ENCODE results near the gene UBXN1. TPM values are rescaled to one million over a fixed set of nuclear protein-coding genes. Genes with fewer than 3 reads are reported as not detected.
"Not testable (repeated sequence)": the region's sequence is repeated elsewhere in the genome, so short reads cannot be mapped to it uniquely, and the experiment has no call there.

UBXN1 gene
- total and polyA plus RNA-seq, 4 donors = 84.1 to 224 (median 136) TPM

DNA sequence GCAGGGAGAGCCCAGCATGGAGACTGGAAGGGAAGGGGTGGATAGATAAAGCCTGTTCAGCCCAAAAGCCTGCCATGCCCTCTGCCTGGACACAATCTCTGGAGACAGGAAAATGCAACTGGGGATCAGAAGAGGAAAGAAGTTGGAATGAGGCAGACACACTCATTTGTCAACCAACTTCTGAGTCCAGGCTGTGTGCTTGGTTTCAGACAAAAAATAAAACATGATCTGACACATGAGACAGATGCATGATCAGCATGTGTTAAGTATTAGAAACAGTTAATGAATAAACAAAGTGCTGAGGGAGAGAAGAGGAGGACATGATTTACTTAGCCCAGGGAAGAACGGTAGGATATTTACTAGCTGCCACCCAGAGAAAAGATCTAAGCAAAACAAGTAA lies 9.6 kb upstream of the UBXN1 start:
- Histone ChIP-seq H3K4me1 (ENCODE audit: control insufficient read depth in 1 of 2, insufficient read depth in 2 of 2, low read length in 2 of 2) (no peaks in the 10 kb centered on the region), H3K27me3 (ENCODE audit: control insufficient read depth in 1 of 2, insufficient read depth in 2 of 2, low read length in 1 of 2) (no peaks in the 10 kb centered on the region), H3K27ac (ENCODE audit: low read depth in 1 of 2, low read length in 2 of 2) (no peak overlapping the region), H3K9me3 (ENCODE audit: control insufficient read depth, low read length) (no peaks in the 10 kb centered on the region), H3K4me3 (ENCODE audit: low read length in 2 of 2) (no peak overlapping the region), H3K36me3 (ENCODE audit: control insufficient read depth in 1 of 2, insufficient read depth in 2 of 2, low read length in 1 of 2) (no peaks in the 10 kb centered on the region)
- no peak for DNase-seq
- WGBS, 2 donors = 48 to 68% methylated on average over 1 of the region's 1 CpG
- no peak for ATAC-seq (ENCODE audit: low FRiP score)
- intact Hi-C loops (cut with DNase I) = loop anchor here in 1 of 2 donors (5.0 kb wide), 1 partner anchor 291 kb away; no protein-coding TSS in a partner anchor

DNA sequence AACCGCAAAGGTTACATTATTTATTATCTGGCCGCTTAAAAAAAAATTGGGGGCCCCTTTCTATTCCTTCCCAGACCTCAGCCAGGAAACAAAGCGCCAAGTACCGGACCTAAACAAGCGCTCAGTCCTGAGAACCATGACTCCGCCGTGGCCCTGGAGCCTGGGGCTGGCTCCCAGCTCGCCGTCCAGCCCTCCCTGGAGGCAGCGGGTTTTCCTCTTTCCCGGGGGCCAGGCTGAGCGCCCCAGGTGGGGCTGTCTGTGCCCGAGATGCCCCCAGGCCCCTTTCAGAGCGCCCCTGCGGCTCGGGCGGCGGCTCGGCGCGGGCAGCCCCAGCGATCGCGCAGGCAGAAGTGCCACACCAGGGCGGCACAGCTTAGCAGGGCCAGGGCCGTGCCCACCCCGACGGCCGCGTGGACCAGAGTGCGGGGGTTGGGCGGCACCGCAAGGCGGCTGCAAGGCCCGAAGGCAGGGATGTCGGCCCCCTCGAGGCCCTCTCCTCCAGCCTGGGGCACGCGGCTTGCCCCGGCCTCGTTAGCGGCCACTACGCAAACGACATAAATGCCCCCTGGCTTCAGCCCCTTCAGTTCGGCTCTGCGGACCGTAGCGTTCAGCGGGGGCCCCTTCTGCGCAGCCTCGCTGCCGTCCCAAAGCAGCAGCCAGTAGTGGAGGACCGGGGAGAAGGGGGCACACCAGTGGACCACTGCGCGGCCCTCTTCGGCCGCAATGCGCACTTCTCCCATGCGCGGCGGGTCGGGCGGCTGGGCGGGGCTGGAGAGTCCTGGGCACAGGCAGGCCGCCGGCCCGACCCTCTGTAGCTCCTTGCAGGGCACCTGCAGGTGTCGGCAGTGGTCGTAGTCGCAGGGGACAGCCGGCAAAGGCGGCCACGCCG lies 8.9 kb upstream of the UBXN1 start:
- DNase-seq (no peak), ATAC-seq (ENCODE audit: low FRiP score) (no peak)
- Histone ChIP-seq H3K27ac (ENCODE audit: low read depth in 1 of 2, low read length in 2 of 2) (no peak overlapping the region), H3K36me3 (ENCODE audit: control insufficient read depth in 1 of 2, insufficient read depth in 2 of 2, low read length in 1 of 2) (no peaks in the 10 kb centered on the region), H3K9me3 (ENCODE audit: control insufficient read depth, low read length) (no peaks in the 10 kb centered on the region), H3K27me3 (ENCODE audit: control insufficient read depth in 1 of 2, insufficient read depth in 2 of 2, low read length in 1 of 2) (no peaks in the 10 kb centered on the region), H3K4me3 (ENCODE audit: low read length in 2 of 2) (no peak overlapping the region), H3K4me1 (ENCODE audit: control insufficient read depth in 1 of 2, insufficient read depth in 2 of 2, low read length in 2 of 2) (no peaks in the 10 kb centered on the region)
- 28% methylated on average over 73 to 74 of the region's 74 CpGs for WGBS, 2 donors
- intact Hi-C loops (cut with DNase I) = loop anchor here in 1 of 2 donors (5.0 kb wide), 1 partner anchor 290 kb away; no protein-coding TSS in a partner anchor

- Histone ChIP-seq H3K4me1 (ENCODE audit: control insufficient read depth in 1 of 2, insufficient read depth in 2 of 2, low read length in 2 of 2) (no peaks in the 10 kb centered on the region), H3K4me3 (ENCODE audit: low read length in 2 of 2) (no peak overlapping the region), H3K27me3 (ENCODE audit: control insufficient read depth in 1 of 2, insufficient read depth in 2 of 2, low read length in 1 of 2) (no peaks in the 10 kb centered on the region), H3K36me3 (ENCODE audit: control insufficient read depth in 1 of 2, insufficient read depth in 2 of 2, low read length in 1 of 2) (no peaks in the 10 kb centered on the region), H3K27ac (ENCODE audit: low read depth in 1 of 2, low read length in 2 of 2) (no peak overlapping the region), H3K9me3 (ENCODE audit: control insufficient read depth, low read length) (no peaks in the 10 kb centered on the region)
- no peak for DNase-seq
- no peak for ATAC-seq (ENCODE audit: low FRiP score)
- intact Hi-C loops (cut with DNase I) = no loop called here
- 88 to 90% methylated on average over 7 of the region's 7 CpGs for WGBS, 2 donors
These were observed 3.6 kb upstream of the UBXN1 start for GRCh38 chr11:62682518-62682917.

DNA sequence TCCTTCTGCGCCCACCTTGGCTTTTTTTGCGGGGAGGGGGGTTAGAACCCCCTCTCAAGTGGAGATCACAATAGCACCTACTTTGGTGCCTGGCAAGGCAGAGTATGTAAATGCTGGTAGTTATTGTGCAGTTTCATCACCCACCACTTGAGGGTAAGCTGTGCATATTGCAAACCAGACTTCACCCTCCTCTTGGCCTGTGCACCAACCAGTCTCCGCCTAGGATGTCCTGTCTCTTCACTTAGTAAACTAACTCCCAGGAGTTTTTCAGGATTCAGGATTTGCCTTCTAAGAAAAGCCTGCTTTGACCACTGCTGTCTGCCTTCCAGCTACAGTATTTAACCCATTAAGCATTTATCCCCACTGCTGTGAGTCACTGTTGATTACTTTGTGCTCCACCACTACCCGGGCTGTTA lies 2.0 kb upstream of the UBXN1 start:
- no peak for DNase-seq
- Histone ChIP-seq H3K4me3 (ENCODE audit: low read length in 2 of 2) (no peak overlapping the region), H3K4me1 (ENCODE audit: control insufficient read depth in 1 of 2, insufficient read depth in 2 of 2, low read length in 2 of 2) (no peaks in the 10 kb centered on the region), H3K36me3 (ENCODE audit: control insufficient read depth in 1 of 2, insufficient read depth in 2 of 2, low read length in 1 of 2) (peaks cover 0 to 3% of the 10 kb centered on the region in 2 donors), H3K9me3 (ENCODE audit: control insufficient read depth, low read length) (no peaks in the 10 kb centered on the region), H3K27me3 (ENCODE audit: control insufficient read depth in 1 of 2, insufficient read depth in 2 of 2, low read length in 1 of 2) (no peaks in the 10 kb centered on the region), H3K27ac (ENCODE audit: low read depth in 1 of 2, low read length in 2 of 2) (no peak overlapping the region)
- WGBS, 2 donors = 58 to 59% methylated on average over 4 of the region's 4 CpGs
- intact Hi-C loops (cut with DNase I) = no loop called here
- ATAC-seq (ENCODE audit: low FRiP score) = peak; percentile 72

DNA sequence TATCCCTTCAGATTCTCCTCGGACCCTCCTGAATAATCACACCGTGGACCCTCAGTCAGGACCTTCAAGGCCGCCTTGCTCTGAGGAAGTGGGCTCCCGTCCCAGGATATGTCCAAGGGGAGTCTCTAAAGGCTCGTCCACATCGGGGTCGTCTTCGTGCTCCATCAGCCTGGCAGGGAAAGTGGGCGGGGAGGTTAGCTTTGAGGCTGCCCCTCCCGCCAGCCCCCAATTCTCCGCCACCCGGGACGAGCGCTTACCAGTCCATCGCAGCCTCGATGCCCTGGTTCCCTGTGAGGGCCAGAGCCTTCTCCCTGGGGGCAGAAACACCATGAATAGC lies 472 bp downstream of the UBXN1 start:
- no peak for DNase-seq
- H3K4me1 ChIP-seq (ENCODE audit: control insufficient read depth in 1 of 2, insufficient read depth in 2 of 2, low read length in 2 of 2) = no peaks in the 10 kb centered on the region
- intact Hi-C loops (cut with DNase I) = no loop called here

DNA sequence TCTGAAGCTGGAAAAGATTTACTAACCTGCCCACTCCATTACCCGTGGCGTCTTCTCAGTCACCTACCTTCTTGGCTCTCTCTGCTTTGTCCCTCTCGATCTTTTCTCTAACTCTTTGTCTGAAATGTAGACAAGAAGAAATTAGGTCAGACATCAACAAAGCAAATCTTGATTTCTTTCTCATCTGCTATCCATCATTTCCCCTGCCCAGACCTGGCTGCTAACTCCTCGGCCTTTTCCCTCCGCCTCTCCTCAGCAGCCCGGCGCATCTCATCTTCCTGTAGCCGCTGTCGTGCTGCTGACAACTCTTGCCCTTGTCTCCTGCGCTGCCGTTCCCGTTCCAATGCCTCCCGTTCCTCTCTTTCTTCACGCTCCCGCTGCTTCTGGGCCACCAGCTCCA lies 1.2 kb downstream of the UBXN1 start:
- H3K9me3 ChIP-seq (ENCODE audit: control insufficient read depth, low read length) = no peaks in the 10 kb centered on the region
- H3K4me3 ChIP-seq (ENCODE audit: low read length in 2 of 2) = no peak overlapping the region
- intact Hi-C loops (cut with DNase I) = no loop called here
- H3K4me1 ChIP-seq (ENCODE audit: control insufficient read depth in 1 of 2, insufficient read depth in 2 of 2, low read length in 2 of 2) = no peaks in the 10 kb centered on the region
- DNase-seq (no peak), ATAC-seq (ENCODE audit: low FRiP score) (no peak)
- H3K27me3 ChIP-seq (ENCODE audit: control insufficient read depth in 1 of 2, insufficient read depth in 2 of 2, low read length in 1 of 2) = no peaks in the 10 kb centered on the region
- WGBS, 2 donors = 82 to 85% methylated on average over 15 of the region's 15 CpGs
- no peak overlapping the region for H3K27ac ChIP-seq (ENCODE audit: low read depth in 1 of 2, low read length in 2 of 2)
- H3K36me3 ChIP-seq (ENCODE audit: control insufficient read depth in 1 of 2, insufficient read depth in 2 of 2, low read length in 1 of 2) = peaks cover 0 to 3% of the 10 kb centered on the region in 2 donors

More for the DNA sequence above, 472 bp downstream of the UBXN1 start:
- peaks cover 0 to 3% of the 10 kb centered on the region in 2 donors for H3K36me3 ChIP-seq (ENCODE audit: control insufficient read depth in 1 of 2, insufficient read depth in 2 of 2, low read length in 1 of 2)
- H3K27me3 ChIP-seq (ENCODE audit: control insufficient read depth in 1 of 2, insufficient read depth in 2 of 2, low read length in 1 of 2) = no peaks in the 10 kb centered on the region
- WGBS, 2 donors = 3% methylated on average over 16 of the region's 16 CpGs
- H3K4me3 ChIP-seq (ENCODE audit: low read length in 2 of 2) = peak overlapping the region; percentile 87 to 88
- H3K9me3 ChIP-seq (ENCODE audit: control insufficient read depth, low read length) = no peaks in the 10 kb centered on the region
- peak; percentile 20 for ATAC-seq (ENCODE audit: low FRiP score)
- peak overlapping the region; percentile 68 to 93 for H3K27ac ChIP-seq (ENCODE audit: low read depth in 1 of 2, low read length in 2 of 2)

DNA sequence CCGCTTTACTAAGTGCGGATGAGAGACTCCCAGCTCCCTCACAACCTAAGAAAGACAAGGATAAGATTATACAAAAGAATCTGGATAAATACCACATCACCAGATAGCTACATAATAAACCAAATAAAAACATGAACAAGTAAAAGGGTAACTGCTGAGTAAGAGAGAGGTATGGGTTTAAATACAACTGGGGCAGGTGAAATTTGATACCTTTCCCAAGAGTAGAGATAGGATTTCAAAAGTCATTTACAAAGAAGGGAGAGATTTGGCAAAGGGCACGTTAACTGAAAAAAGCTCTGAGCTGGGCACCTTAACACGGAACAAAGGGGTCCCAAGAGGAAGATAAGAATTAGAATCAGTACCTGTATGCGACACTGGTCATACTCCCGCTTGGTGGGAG lies 1.7 kb downstream of the UBXN1 start:
- 76 to 81% methylated on average over 6 of the region's 6 CpGs for WGBS, 2 donors
- intact Hi-C loops (cut with DNase I) = no loop called here
- ATAC-seq (ENCODE audit: low FRiP score) (no peak), DNase-seq (no peak)
- Histone ChIP-seq H3K27ac (ENCODE audit: low read depth in 1 of 2, low read length in 2 of 2) (no peak overlapping the region), H3K9me3 (ENCODE audit: control insufficient read depth, low read length) (no peaks in the 10 kb centered on the region), H3K4me3 (ENCODE audit: low read length in 2 of 2) (no peak overlapping the region), H3K36me3 (ENCODE audit: control insufficient read depth in 1 of 2, insufficient read depth in 2 of 2, low read length in 1 of 2) (peaks cover 0 to 3% of the 10 kb centered on the region in 2 donors), H3K27me3 (ENCODE audit: control insufficient read depth in 1 of 2, insufficient read depth in 2 of 2, low read length in 1 of 2) (no peaks in the 10 kb centered on the region), H3K4me1 (ENCODE audit: control insufficient read depth in 1 of 2, insufficient read depth in 2 of 2, low read length in 2 of 2) (no peaks in the 10 kb centered on the region)

DNA sequence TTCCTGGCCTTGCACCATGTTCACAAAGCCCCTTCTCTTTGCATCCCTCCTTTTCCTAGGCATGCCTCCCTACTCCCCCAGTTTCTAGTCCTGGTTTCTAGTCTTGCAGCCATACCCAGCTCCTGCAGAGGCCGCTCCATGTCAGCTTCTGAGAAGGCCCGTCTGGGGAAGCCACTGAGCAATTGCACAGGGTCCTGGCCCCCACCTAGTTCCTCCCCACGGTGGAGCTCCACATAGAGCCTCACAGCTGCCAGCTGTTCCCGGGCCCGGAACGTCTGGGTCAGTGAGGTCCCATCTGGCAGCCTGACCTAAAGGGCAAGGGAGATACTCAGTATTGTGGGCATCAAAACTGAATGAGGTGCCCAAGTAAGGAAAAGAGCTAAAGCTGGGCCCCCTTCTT lies 2.2 kb downstream of the UBXN1 start:
- no peaks in the 10 kb centered on the region for H3K4me1 ChIP-seq (ENCODE audit: control insufficient read depth in 1 of 2, insufficient read depth in 2 of 2, low read length in 2 of 2)

GRCh38 chr11:62675415-62675814 lies 3.5 kb downstream of the UBXN1 start:
- ATAC-seq (ENCODE audit: low FRiP score); H3K27ac ChIP-seq (ENCODE audit: low read depth in 1 of 2, low read length in 2 of 2); intact Hi-C loops (cut with DNase I); H3K36me3 ChIP-seq (ENCODE audit: control insufficient read depth in 1 of 2, insufficient read depth in 2 of 2, low read length in 1 of 2); H3K4me3 ChIP-seq (ENCODE audit: low read length in 2 of 2); H3K4me1 ChIP-seq (ENCODE audit: control insufficient read depth in 1 of 2, insufficient read depth in 2 of 2, low read length in 2 of 2); H3K27me3 ChIP-seq (ENCODE audit: control insufficient read depth in 1 of 2, insufficient read depth in 2 of 2, low read length in 1 of 2); DNase-seq; H3K9me3 ChIP-seq (ENCODE audit: control insufficient read depth, low read length): not testable (repeated sequence)
- WGBS, 2 donors = 91% methylated on average over 10 of the region's 10 CpGs

More for the DNA sequence above, 2.2 kb downstream of the UBXN1 start:
- Histone ChIP-seq H3K27me3 (ENCODE audit: control insufficient read depth in 1 of 2, insufficient read depth in 2 of 2, low read length in 1 of 2) (no peaks in the 10 kb centered on the region), H3K27ac (ENCODE audit: low read depth in 1 of 2, low read length in 2 of 2) (no peak overlapping the region), H3K36me3 (ENCODE audit: control insufficient read depth in 1 of 2, insufficient read depth in 2 of 2, low read length in 1 of 2) (peaks cover 0 to 3% of the 10 kb centered on the region in 2 donors), H3K4me3 (ENCODE audit: low read length in 2 of 2) (no peak overlapping the region), H3K9me3 (ENCODE audit: control insufficient read depth, low read length) (no peaks in the 10 kb centered on the region)
- 51 to 54% methylated on average over 6 of the region's 6 CpGs for WGBS, 2 donors
- intact Hi-C loops (cut with DNase I) = no loop called here
- DNase-seq (no peak), ATAC-seq (ENCODE audit: low FRiP score) (no peak)

Measured in aorta (tissue), 5 donors.